NCI-H510A (cell line): Measurements from ENCODE around the gene IGSF3.
"Not testable (repeated sequence)": the region's sequence is repeated elsewhere in the genome, so short reads cannot be mapped to it uniquely, and the experiment has no call there.

Source experiments
- DNase-seq: peaks from one replicate; lab custom pipeline; 2025; lab: John Stamatoyannopoulos, UW

Gene IGSF3

DNA sequence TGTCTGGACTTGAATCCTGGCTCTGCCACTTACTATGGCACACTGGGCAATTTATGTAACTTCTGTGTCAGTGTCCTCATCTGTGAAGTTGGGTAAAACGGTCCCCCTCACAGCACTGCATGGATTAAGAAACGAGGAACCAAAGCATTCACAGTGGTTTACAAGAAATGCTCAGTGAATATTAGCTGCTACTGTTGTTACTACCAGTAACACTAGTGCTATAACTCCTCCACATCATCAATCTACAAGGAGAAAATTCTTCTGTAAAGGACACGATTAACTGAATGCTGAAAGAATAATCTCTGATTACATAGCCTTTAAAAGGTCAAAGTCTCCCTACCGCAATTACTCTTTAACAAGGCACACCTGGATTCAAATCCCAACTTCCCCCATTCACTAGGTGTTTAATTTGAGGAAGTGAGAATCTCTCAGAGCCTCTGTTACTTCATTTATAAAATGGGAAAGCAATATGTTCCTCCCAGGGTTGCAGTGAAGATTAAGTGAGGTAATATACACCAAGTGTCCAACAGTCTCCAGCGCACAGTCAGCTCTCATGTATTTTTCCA lies 70.7 kb downstream of the IGSF3 start:
- not testable (repeated sequence) for DNase-seq

DNA sequence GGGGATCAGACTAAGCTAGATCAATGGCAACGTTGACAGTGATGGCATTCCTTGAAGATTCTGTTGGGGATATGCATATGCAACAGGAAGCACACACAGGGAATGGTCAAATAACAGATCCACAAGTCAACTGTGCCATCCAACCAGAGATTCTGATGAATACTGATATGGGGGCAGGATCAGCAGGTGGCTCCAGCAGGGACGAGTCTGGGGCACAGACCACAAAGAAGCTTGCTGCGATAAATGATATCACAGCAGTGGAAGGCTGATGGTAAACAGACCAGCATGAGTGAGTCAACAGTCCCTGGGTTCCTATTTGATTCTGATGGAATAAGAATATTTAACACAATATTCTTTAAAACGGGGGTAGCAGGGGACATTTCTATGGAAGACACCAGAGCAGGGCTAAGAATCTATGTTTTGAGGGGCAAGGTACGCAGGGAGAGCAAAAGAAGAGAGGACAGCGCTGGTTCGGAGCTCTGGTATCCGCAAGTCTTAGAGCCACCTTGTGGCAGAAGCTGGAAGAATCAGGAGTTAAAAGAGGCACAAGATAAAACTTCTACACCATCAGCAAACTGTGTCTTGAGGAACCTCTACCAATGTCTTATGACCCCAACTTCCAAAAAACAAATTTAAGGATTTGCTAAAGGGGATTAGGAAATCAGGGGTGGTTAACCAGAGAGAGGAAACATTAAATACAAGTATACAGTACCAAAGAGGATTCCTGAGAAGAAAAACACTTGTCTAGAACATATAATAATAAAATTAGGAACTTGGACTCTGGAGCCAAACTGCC lies 71.4 kb downstream of the IGSF3 start:
- not testable (repeated sequence) for DNase-seq

DNA sequence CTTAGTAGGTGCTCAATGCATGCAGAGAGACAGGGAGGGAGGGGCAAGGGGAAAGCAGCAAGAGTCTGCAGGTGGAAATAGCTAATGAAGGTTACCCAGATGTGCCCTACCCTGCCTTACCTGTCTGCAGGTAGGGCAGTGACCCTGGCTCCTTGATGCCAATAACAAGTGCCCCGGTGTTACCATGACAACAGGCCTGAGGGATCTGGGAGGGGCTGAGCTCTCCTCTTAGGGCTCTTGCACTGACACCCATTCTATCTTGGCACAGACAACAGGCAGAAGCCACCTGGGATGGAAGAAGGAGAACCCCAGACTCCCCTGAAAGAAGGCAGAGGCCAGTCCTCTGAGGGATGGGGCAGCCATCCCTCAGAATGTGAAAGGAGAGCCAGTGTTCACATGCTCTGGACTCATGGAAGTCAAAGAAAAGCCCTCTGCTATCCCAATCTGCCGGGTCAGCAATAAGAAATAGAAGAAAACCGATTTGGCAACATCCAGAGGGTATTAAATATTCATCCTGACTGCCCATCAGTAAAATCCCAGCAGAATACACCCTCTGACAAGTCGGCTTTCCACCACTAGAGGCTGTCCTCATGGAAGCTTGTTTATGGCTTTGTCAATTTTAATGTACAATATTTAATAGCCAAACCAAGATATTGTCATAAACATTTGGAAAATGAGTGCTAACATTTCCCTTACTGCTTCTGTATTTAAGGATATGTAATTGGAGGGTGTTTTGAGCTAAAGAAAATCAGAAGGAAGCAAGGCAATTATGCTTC lies 72.3 kb downstream of the IGSF3 start:
- not testable (repeated sequence) for DNase-seq

DNA sequence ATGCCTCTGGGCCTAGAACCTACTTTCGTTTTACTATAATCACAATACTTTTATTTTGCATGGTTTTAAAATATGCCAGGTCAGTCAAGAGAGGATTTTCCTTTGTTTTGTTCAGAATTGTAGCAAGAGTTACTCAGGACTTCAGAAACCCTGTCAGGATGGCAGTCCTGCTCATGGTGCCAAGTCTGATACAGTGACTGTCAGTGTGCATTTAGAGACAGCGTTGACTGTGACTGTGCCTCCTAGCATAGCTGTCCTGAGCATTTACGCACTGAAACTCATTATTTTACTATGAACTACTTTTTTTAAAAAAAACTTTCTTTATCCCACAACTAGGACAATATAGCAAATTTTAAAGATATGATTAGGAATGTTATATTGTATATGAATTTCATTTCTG lies 73.6 kb downstream of the IGSF3 start:
- DNase-seq: not testable (repeated sequence)

DNA sequence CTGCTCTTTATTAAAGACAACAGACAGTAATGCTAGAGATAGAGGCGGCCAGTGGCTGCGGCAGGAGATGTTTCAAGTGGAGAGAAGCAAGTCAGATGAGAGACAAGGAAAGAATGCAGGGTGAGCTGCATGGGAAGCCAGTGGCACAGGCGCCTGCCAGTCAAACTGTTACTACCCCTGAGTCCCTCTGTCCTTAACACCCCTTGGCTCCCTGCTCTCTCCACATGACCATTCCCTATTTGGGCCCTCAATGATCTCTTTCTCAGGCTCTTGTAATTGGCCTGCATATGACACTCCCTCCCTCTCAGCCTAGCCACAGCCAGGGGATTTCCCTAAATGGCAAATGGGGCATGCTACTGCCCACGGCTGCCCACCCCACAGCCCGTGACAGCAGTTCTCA lies 74.1 kb downstream of the IGSF3 start:
- not testable (repeated sequence) for DNase-seq

DNA sequence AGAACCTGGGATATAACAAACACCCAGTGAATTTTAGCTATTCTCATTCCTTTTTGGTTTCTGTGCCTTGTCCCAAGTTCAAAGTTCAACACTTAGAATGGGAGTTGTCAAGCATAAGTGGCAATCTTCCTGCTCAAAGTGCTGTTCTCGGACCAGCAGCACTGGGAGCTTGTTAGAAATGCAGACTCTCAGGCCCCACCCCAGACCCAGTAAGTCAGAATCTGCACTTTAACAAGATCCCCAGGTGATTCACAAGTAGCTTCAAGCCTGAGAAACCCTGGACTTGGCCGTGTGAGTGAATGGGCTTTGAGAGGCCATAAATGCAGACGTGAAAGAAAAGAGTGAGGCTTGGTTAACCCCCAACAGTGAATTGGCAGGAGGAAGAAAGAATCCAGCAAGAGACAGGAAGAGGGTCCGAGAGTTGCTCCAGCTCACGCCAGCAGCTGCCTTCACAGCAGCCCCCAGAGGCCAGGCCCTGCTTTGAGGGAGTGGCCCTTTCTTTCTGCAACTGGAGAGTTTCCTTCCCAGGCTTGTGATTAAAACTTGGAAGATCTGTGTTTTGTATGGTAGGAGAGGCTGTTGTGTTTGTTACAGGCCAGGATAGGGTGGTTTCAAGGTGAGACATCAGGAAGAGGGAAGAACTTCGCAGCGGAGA lies 75.5 kb downstream of the IGSF3 start:
- DNase-seq: not testable (repeated sequence)

DNA sequence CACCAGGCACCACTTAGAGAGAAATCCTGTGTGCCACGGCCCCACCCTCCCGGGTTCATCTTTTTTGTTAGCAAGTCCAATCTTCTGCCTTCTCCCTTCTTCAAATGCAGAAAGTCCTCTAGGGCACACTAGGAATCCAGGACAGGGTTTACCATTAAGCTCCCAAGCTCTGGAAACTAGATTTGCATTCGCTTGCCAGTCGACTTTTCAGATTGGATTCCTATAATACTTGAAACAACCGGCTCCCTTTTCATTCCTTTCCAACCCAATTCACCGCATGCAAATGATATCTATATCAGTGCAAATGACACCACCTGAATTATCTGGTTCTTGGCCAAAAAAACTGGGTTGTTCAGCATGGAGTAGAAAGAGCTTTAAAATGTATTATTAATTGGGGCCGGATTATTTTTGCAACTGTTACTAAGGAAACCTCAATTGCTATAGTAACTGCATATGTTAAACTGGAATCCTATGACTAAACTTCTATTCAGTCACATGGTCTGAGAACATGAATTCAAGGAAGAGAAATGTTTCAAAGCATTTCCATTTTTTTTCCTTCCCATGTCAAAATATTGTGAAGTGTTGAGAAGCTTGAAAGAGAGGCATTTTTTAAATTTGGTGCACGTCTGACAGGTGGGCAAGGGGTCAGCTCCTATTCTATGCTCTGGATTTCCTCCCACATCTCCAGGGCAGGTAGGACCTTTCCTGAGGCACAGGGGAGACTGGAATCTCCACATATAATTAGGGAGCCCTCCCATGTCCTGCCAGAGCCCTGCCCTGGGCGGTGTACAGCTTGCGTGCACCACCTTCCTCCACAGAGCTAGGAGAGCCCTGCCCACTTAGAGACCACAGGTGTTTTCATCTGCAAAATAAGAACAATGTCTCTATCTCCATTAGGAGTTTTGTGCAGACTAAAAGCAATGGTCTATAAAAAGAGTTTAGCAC lies 76.3 kb downstream of the IGSF3 start:
- not testable (repeated sequence) for DNase-seq

DNA sequence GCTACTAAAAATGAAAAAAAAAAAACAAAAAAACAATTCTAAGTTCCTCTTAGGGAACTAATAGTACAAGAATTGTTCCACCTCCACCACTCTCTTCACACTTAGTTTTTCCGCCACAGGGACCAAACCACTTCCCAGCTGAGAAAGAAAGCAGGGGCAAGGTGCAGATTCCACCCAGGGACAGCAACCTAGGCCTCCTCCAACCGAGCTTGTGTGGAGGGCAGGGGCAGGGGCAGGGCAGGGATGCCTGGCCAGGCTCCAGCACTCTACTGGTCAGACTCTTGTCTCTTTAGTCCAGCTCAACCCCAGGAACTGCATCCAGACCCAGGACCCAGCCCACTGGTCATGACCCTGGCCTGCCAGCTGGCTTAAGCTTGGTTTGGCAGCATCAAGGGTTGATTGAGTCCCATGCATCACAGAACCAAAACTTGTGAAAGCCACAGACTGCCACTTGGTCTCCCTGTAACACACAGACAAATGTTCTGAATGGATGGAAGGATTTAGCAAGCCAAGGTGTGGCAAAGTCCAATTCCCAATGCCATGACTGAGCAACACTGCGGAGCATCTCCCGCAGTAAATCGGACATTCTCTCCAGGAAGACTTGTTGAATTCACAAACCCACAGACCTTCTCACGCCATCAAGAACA lies 77.1 kb downstream of the IGSF3 start:
- not testable (repeated sequence) for DNase-seq

DNA sequence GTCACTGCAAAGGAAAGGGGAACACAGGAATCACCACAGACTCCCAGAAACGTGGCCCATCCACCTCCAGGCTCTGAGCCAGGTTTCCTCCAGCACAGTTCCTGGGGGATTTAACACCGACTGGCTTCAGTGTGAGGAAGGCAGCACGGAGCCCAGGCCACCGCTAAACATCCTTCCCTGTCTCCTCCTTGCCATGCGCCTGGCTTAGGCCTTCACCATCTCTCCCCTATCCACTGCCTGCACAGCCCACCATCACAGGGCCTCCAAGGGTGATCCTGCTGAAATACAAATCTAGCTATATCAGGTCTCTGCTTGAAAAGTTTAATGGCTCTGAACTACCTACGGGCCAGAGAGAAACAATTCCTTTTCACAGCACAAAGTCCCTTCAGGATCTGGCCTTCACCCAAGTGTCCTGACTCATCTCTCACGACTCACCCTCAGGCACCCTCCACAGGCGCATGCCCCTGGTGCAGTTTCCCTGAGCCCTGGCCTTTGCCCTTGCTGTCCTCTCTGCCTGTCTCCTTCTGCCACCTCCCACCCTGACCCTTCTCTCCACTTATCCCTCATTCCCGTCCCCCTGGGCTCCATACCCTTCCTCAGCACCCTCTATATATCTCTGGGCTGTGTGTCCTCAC lies 78.3 kb downstream of the IGSF3 start:
- DNase-seq: not testable (repeated sequence)

DNA sequence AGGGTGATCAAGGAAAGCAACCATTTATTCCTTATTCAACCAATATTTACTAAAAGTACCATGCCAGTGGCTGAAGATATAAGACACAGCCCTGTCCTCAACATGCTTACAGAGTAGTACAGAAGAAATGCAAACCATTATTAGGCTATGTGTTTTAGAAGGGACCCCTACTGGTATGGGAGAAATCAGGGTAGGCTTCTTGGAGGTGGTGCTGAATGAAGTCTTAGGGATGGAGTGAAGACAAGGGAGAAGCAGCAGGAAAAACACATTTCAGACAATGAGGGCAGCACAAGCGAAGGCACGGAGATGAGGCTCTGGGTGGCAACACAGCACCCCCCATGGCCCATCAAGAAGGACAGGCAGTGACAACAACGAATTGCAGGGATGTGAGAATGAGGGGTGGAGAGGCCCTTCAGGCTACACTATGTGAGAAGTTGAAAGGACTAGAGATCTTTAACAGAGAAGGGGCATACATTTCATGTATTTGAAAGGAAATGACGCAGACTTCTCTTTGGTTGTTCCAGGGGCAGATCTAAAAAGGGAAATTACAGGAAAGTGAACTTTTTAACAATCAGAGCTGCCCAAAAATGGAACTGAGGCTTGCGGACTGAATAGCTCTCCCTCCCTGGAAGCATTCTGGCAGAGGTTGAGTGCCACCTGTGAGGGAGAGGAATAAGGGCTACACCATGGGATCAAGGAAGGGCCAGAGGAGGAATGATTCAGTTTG lies 79.9 kb downstream of the IGSF3 start:
- DNase-seq: no peak

DNA sequence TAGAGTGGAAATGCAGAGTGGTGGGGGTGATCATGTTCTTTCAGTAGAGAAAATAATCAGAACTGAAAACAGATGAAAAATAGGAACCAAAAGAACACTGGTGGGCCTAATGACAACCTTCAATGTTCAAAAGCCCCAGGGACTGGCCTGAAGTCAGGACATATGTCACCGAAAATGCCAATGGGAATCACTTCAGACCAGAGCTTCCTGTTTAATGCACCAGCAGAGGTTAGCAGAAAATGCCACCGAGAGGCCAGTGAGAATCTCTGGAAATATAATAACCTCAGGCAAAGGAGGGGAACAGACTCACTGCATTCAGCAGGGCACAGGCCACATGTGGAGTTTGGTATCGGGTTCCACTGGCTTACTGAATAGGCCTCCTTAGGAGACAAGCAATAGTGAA lies 80.8 kb downstream of the IGSF3 start:
- no peak for DNase-seq

DNA sequence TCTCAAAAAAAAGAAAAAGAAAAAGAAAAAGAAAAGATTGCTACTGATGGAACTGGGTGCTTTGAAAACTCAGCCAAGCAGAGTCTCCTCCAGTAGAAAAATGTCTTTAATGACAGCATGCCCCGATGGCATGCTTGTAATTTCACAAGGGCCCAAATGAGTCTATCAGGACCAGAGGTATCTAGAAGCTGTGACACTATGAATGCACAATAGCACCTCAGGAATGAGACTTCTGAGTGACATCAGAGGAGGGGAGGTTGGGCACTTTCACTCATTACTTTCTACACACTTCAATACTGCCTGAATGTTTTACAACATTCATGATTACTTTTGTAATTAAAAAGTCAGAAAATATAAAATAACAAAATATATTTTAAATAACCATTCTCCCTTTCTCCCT lies 81.6 kb downstream of the IGSF3 start:
- no peak for DNase-seq

DNA sequence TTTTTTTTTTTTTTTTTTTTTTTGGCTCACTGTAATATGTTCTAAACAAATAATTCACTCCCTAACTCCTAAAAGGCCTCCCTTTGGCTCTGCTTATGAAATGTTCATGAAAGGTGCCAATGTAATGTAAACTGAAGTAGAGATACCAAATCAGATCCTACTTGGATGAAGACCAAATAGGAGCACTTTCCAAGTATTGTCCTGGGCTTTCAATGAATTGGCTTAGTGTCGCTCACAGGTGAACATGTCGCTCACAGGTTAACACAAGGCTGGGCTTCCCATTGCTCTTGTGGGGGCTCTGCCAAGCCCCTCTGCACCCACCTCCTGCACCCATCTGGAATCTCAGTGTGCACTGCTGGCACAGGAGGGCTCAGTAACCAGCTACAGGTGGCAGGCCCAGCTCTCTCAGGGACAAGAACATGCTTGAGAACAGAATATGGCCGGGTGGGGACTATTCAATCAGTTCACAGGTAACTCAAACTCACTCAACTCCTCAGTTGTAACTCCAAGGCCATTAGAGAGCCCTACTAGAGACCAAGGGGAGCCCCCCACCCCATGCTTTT lies 86.1 kb downstream of the IGSF3 start:
- DNase-seq: no peak

DNA sequence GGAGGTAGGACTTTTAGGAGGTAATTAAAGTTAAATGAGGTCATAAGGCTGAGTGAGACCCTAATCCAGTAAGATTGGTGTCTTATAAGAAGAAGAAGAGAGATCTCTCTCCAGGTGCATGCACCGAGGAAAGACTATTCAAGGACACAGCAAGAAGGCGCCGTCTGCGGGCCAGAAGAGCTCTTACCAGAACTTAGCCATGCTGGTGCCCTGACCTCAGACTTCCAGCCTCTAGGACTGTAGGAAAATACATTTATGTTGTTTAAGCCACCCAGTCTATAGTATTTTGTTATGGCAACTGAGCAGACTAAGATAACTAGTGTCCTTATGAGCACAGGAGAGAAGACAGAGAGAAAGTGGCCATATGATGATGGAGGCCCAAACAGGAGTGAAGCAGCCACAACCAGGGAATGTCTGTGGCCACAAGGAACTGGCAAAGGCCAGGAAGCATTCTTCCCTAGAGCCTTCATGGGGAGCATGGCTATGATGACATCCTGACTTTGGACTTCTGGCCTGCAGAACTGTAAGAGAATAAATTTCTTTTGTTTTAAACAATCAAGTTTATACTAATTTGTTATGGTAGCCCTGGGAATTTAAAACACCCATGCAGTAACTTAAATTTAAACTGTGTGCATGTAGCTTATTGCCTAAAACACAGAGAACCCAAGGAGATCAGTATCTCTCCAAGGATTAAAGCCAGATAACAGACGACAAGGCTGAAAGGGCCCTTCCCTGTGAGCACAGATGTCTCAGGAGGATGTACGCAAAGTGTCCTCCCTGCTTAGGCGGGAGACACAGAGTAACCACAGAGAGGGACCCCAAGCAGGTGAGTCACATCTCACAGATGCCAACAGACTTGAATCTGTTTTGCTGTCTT lies 86.8 kb downstream of the IGSF3 start:
- no peak for DNase-seq

DNA sequence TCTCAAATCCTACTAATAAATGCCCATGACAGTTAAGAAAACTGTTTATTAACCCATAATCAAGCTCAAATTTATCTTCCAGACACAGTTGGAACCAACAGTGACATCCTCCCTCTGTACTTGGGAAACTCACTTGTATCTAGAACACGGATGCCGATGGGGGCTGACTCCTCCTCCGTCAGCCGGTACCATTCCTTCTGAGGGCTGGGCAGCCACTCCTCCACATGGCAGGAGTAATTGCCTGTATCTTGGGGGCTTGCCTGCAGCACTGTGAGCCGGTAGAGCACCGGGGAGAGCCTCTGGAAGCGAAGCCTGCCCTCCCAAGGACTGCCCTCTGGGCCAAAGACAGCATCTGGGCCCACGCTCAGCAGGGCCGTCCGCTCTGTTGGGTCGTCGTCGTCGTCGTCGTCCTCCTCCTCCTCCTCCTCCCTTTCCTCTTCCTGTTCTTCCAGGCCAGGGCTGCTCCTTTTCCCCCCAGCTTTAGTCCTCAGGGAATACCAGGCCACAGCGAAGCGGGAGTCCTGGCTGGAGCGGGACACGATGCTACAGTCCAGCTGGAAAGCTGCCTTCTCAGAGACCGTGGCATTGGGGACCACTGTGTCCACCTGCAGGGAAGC lies 88.2 kb downstream of the IGSF3 start:
- no peak for DNase-seq

DNA sequence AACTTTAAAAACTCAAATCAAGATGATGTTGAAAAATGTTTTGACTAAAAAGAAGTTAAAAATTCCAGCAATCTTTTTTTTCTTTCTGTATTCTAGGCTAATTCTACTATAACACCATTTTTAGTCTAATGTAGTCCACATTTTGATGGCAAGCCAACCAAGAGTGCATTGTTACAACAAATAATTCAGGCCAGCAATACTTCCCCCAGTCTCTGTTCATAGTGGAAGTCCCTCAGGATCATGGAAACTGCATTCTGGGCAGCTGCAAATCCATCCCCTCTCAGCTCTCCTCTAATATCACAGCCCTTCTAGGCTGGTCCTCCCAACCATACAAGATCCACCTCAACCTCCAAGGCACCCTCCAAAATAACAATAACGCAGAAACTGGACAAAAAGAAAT lies 89.0 kb downstream of the IGSF3 start:
- DNase-seq: no peak

DNA sequence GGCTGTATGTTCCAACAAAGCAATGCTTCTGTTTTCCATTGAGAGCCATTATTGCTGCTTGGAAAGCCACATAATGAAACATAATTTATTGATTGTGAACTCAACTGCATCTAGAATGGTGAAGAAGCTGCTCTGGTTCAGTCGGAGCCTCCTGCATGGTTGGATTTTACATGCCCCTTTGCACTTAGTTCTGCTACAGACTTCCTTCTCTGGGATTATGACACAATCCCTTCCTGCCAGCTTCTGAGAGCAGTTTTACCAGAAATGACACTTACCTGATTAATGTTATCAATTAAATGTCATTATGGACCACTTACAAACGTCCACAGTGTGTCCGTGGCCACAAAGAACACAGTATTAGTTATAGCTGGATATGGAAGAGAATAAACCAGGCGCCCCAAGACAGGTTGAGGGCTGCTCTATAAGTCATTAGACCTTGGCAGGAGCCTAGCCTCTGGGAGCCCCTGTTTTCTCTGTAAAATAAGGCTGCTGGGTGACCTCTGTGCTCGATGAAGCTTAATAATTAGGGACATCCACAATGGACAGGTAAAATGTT lies 89.7 kb downstream of the IGSF3 start:
- no peak for DNase-seq
